T follicular helper cell (primary cell): ENCODE data around the gene EIF5A.

Experiments used
- DNase-seq: peaks from one replicate; pipeline ENCODE4 v3.0.0-alpha.2; 2020; ENCODE audit warnings: low read depth
- total RNA-seq, 2 experiments: gene quantifications; one replicate each; lab custom pipeline; 2026; lab: John Stamatoyannopoulos, UW

The EIF5A gene
- 174 to 791 reads per million in 2 experiments for total RNA-seq

GRCh38 chr17:7306911-7307685, at the start of gene EIF5A:
Gene EIF5A (plus strand): TSS chr17:7307628. CDS start chr17:7309636, 2,008 bp downstream.
- peak; percentile 100 for DNase-seq

- DNase-seq = no peak
These were observed 48.5 kb upstream of the EIF5A start for GRCh38 chr17:7258731-7259554.

- DNase-seq = no peak
These were observed 47.9 kb upstream of the EIF5A start for GRCh38 chr17:7259555-7259889.

- no peak for DNase-seq
These were observed 47.3 kb upstream of the EIF5A start for GRCh38 chr17:7260151-7260550.

GRCh38 chr17:7260651-7261378, 46.6 kb upstream of the EIF5A start:
- no peak for DNase-seq

GRCh38 chr17:7261379-7262191, 45.8 kb upstream of the EIF5A start:
- DNase-seq = no peak

GRCh38 chr17:7262192-7262934, 45.1 kb upstream of the EIF5A start, which contains the start of gene CLDN7:
Gene CLDN7 (minus strand): TSS chr17:7262478. CDS start chr17:7262043, 435 bp downstream.
- no peak for DNase-seq

GRCh38 chr17:7262935-7263800, 44.3 kb upstream of the EIF5A start:
- DNase-seq = no peak

GRCh38 chr17:7263801-7264078, 43.7 kb upstream of the EIF5A start:
- no peak for DNase-seq

- no peak for DNase-seq
These were observed 40.6 kb upstream of the EIF5A start for GRCh38 chr17:7266784-7267183.

- no peak for DNase-seq
These were observed 28.0 kb upstream of the EIF5A start for GRCh38 chr17:7279448-7279847.

- peak; percentile 71 for DNase-seq
These were observed 26.8 kb upstream of the EIF5A start for GRCh38 chr17:7280519-7281073.

- peak; percentile 66 for DNase-seq
These were observed 26.1 kb upstream of the EIF5A start, which contains the start of gene SLC2A4 for GRCh38 chr17:7281074-7281952. Gene SLC2A4 (plus strand): TSS chr17:7281718. CDS start chr17:7281935, 217 bp downstream.

GRCh38 chr17:7281953-7282751, 25.3 kb upstream of the EIF5A start:
- no peak for DNase-seq

- no peak for DNase-seq
These were observed 24.6 kb upstream of the EIF5A start for GRCh38 chr17:7282752-7283321.

- DNase-seq = no peak
These were observed 23.8 kb upstream of the EIF5A start for GRCh38 chr17:7283471-7284216.

- no peak for DNase-seq
These were observed 22.5 kb upstream of the EIF5A start for GRCh38 chr17:7284911-7285310.
